OCI-LY1 (cell line): ENCODE results near the gene PACSIN2.

Experiments used
- H2AFZ ChIP-seq: fragments of 200-600 bp; sonication (generic), shearing (Covaris generic); 2 replicates; pipeline ENCODE4 v1.6.0; 2014; ENCODE audit warnings: antibody characterized with exemption, mild to moderate bottlenecking, low read length
- H3F3A ChIP-seq: fragments of 200-600 bp; sonication (generic), shearing (Covaris generic); 2 replicates; pipeline ENCODE4 v1.6.0; 2014; ENCODE audit warnings: mild to moderate bottlenecking, antibody characterized with exemption, low read length, moderate library complexity; ENCODE audit not compliant: insufficient read depth
- H3K27ac ChIP-seq: fragments of 200-600 bp; sonication (generic); 2 replicates; pipeline ENCODE4 v1.5.1; 2014; ENCODE audit warnings: low read length, mixed run types, mild to moderate bottlenecking, low read depth; ENCODE audit not compliant: poor library complexity, severe bottlenecking
- H3K27me3 ChIP-seq: fragments of 200-600 bp; sonication (generic); 2 replicates; pipeline ENCODE4 v1.6.0; 2014; ENCODE audit warnings: antibody characterized with exemption, mild to moderate bottlenecking, low read length, moderate library complexity; ENCODE audit not compliant: insufficient read depth
- H3K36me3 ChIP-seq: fragments of 200-600 bp; sonication (generic); 2 replicates; pipeline ENCODE4 v1.6.1; 2014; ENCODE audit warnings: mild to moderate bottlenecking, antibody characterized with exemption, low read length, moderate library complexity, mixed read lengths; ENCODE audit not compliant: insufficient read depth
- H3K4me1 ChIP-seq: fragments of 200-600 bp; sonication (generic); 2 replicates; pipeline ENCODE4 v1.5.1; 2014; ENCODE audit warnings: mild to moderate bottlenecking, low read length, moderate library complexity; ENCODE audit not compliant: insufficient read depth, severe bottlenecking
- H3K4me2 ChIP-seq: fragments of 200-600 bp; sonication (generic), shearing (Covaris generic); 2 replicates; pipeline ENCODE4 v1.6.1; 2014; ENCODE audit warnings: low read length
- H3K4me3 ChIP-seq: fragments of 200-600 bp; sonication (generic); 2 replicates; pipeline ENCODE4 v1.5.1; 2014; ENCODE audit warnings: low read length, low read depth, mild to moderate bottlenecking, mixed read lengths; ENCODE audit not compliant: poor library complexity, severe bottlenecking
- H3K79me2 ChIP-seq: fragments of 200-600 bp; shearing (Covaris generic); 2 replicates; pipeline ENCODE4 v1.6.1; 2016; ENCODE audit warnings: mixed run types, low read length, mixed read lengths; ENCODE audit not compliant: insufficient read depth
- H3K9ac ChIP-seq: fragments of 200-600 bp; sonication (generic), shearing (Covaris generic); 2 replicates; pipeline ENCODE4 v1.6.1; 2014; ENCODE audit warnings: mild to moderate bottlenecking, low read length, mixed read lengths
- H3K9me2 ChIP-seq: fragments of 200-600 bp; sonication (generic), shearing (Covaris generic); 2 replicates; pipeline ENCODE4 v1.6.1; 2014; ENCODE audit warnings: low read depth, mild to moderate bottlenecking, low read length, mixed read lengths
- H3K9me3 ChIP-seq: fragments of 200-600 bp; shearing (Covaris generic); 2 replicates; pipeline ENCODE4 v1.6.1; 2014; ENCODE audit warnings: low read length, mixed read lengths
- H4K20me1 ChIP-seq: fragments of 200-600 bp; sonication (generic), shearing (Covaris generic); 2 replicates; pipeline ENCODE4 v1.6.0; 2016; ENCODE audit warnings: mild to moderate bottlenecking, low read length; ENCODE audit not compliant: insufficient read depth
- EZH2 ChIP-seq: fragments of 200-600 bp; sonication (generic), shearing (Covaris generic); IDR thresholded peaks from 2 replicates; pipeline ENCODE4 v1.8.0; 2017; ENCODE audit warnings: borderline replicate concordance, mixed run types, mild to moderate bottlenecking, antibody characterized with exemption, low read length, moderate library complexity, mixed read lengths
- TF ChIP-seq, protein P1 (sequence below): fragments of 200-600 bp; sonication (generic), shearing (Covaris generic); IDR thresholded peaks from 2 replicates; pipeline ENCODE4 v1.5.1; 2017; ENCODE audit warnings: mild to moderate bottlenecking, antibody characterized with exemption, low read length, moderate library complexity, mixed read lengths

Gene PACSIN2

DNA sequence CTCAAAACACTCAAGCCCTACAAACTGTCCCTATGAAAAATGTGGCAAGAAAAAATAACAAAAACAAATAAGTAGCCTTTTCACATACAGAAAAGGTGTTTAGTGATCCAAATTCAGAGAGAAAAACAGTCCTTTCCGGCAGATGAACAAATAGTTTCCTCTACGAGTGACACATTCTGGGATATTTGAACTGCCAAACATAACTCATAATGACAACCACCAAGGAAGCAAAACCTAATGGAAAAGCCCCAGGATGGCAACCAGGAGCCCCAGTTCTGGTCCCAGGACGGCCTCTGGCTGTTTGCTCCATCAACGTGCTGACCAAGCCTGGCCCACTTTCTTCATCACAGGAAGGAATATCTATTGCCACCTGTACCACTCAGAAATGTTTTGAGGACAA, 6.0 kb downstream of the PACSIN2 start:
- no peak for TF ChIP-seq EZH2
- TF ChIP-seq, protein P1, sequence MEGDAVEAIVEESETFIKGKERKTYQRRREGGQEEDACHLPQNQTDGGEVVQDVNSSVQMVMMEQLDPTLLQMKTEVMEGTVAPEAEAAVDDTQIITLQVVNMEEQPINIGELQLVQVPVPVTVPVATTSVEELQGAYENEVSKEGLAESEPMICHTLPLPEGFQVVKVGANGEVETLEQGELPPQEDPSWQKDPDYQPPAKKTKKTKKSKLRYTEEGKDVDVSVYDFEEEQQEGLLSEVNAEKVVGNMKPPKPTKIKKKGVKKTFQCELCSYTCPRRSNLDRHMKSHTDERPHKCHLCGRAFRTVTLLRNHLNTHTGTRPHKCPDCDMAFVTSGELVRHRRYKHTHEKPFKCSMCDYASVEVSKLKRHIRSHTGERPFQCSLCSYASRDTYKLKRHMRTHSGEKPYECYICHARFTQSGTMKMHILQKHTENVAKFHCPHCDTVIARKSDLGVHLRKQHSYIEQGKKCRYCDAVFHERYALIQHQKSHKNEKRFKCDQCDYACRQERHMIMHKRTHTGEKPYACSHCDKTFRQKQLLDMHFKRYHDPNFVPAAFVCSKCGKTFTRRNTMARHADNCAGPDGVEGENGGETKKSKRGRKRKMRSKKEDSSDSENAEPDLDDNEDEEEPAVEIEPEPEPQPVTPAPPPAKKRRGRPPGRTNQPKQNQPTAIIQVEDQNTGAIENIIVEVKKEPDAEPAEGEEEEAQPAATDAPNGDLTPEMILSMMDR = no peak
- no peaks in the 10 kb centered on the region for H3K9me2 ChIP-seq
- peaks cover 9% of the 10 kb centered on the region for H3K4me1 ChIP-seq
- no peak overlapping the region for H2AFZ ChIP-seq
- no peaks in the 10 kb centered on the region for H3K79me2 ChIP-seq
- H3K36me3 ChIP-seq = no peaks in the 10 kb centered on the region; the same call in 1 of the 2 replicates
- no peak overlapping the region for H3K4me3 ChIP-seq
- H3K27ac ChIP-seq = no peak overlapping the region
- H3K9me3 ChIP-seq = no peaks in the 10 kb centered on the region
- no peaks in the 10 kb centered on the region for H3F3A ChIP-seq
- no peaks in the 10 kb centered on the region for H4K20me1 ChIP-seq
- H3K27me3 ChIP-seq = no peaks in the 10 kb centered on the region
- H3K4me2 ChIP-seq = no peak overlapping the region
- H3K9ac ChIP-seq = no peak overlapping the region

DNA sequence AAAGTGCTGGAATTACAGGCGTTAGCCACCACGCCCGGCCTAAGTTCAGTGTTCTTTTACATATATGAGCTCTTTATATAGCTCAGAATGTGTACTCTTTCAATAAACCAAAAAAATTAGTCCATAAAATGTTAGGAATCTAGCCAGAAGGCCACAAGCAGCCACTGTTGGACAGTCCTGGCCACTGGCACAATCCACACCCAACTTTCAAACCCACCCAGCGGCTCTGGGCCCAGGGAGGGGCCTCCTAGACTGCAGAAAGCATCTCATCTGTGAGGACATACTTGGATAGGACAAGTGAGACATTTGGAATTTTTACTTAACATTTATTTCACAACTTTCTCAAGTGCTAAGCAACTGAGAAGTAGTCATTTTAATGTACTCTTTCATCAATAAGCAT, 6.4 kb downstream of the PACSIN2 start:
- no peaks in the 10 kb centered on the region for H3K9me2 ChIP-seq
- no peaks in the 10 kb centered on the region for H3K79me2 ChIP-seq
- H3K27ac ChIP-seq = no peak overlapping the region
- no peaks in the 10 kb centered on the region for H4K20me1 ChIP-seq
- H3K4me3 ChIP-seq = no peak overlapping the region
- TF ChIP-seq, protein P1 = no peak
- TF ChIP-seq EZH2 = no peak
- no peak overlapping the region for H2AFZ ChIP-seq
- H3K9me3 ChIP-seq = no peaks in the 10 kb centered on the region
- H3K36me3 ChIP-seq = no peaks in the 10 kb centered on the region; the same call in 1 of the 2 replicates
- H3K4me2 ChIP-seq = no peak overlapping the region
- H3F3A ChIP-seq = no peaks in the 10 kb centered on the region
- H3K4me1 ChIP-seq = peaks cover 4% of the 10 kb centered on the region
- no peak overlapping the region for H3K9ac ChIP-seq
- no peaks in the 10 kb centered on the region for H3K27me3 ChIP-seq

DNA sequence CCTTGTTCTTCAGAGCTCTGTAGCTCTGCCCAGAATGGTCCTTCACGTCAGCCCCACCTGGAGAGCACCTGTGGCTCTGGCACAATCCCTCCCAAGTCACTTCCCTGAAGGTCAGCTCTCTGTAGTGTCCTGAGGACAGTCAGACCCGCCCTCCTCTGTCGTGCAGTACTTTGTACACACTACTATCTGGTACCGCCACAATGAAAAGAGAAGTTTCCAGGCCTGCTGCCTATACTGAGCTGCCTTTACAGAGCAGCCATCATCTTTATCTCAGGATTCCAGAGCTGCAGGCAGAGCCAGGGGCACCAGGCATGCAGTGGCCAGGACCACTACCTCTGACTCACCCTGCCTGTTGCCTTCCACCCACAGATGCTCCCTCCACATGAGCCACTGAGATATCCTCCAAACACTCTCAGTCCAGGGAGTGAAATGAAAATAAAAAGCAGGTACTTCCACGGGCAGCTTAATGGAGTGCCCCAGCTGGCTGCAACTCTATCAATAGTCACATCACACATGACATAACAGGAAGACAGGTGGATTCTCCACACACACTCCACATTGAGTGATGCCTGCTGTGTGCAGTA, 7.3 kb downstream of the PACSIN2 start:
- no peaks in the 10 kb centered on the region for H3K9me2 ChIP-seq
- no peaks in the 10 kb centered on the region for H3K79me2 ChIP-seq
- TF ChIP-seq, protein P1 = no peak
- no peak for TF ChIP-seq EZH2
- H3K4me2 ChIP-seq = no peak overlapping the region
- H4K20me1 ChIP-seq = no peaks in the 10 kb centered on the region
- H3K9ac ChIP-seq = no peak overlapping the region
- no peaks in the 10 kb centered on the region for H3K9me3 ChIP-seq
- H3K36me3 ChIP-seq = no peaks in the 10 kb centered on the region; the same call in 1 of the 2 replicates
- H2AFZ ChIP-seq = no peak overlapping the region
- no peaks in the 10 kb centered on the region for H3K27me3 ChIP-seq
- no peaks in the 10 kb centered on the region for H3K4me1 ChIP-seq
- no peaks in the 10 kb centered on the region for H3F3A ChIP-seq
- no peak overlapping the region for H3K27ac ChIP-seq
- no peak overlapping the region for H3K4me3 ChIP-seq
